Kidney (tissue), 14 donors: Measurements from ENCODE around the gene PLCL2. TPM values are rescaled to one million over a fixed set of nuclear protein-coding genes. Genes with fewer than 3 reads are reported as not detected.

Source experiments
- DNase-seq, 5 donors: peaks; one replicate each; pipeline ENCODE4 v3.0.0-alpha.2; 2013 to 2020
- FAIRE-seq: peaks from 2 replicates; lab custom pipeline; 2012; peaks lifted over from hg19 to GRCh38; lab: Jason Lieb, UNC
- H3K27ac ChIP-seq, 2 donors: one replicate each; pipeline ENCODE4 v1.7.0; 2013; ENCODE audit warnings: low read depth in 2 of 2, low read length in 2 of 2, inconsistent platforms in 1 of 2
- H3K27me3 ChIP-seq: one replicate; pipeline ENCODE4 v1.7.1; 2013; ENCODE audit warnings: low read length, inconsistent platforms; ENCODE audit not compliant: control insufficient read depth, insufficient read depth
- H3K36me3 ChIP-seq, 3 donors: one replicate each; pipeline versions ENCODE4 v1.7.0 to v1.7.1; 2013; ENCODE audit warnings: low read length in 3 of 3, control low read depth in 1 of 3, inconsistent platforms in 1 of 3; ENCODE audit not compliant: insufficient read depth in 3 of 3, control insufficient read depth in 2 of 3
- H3K4me1 ChIP-seq, 3 donors: one replicate each; pipeline versions ENCODE4 v1.7.0 to v1.7.1; 2013; ENCODE audit warnings: low read length in 3 of 3, inconsistent platforms in 1 of 3, low read depth in 1 of 3; ENCODE audit not compliant: control insufficient read depth in 2 of 3, insufficient read depth in 2 of 3
- H3K4me3 ChIP-seq, 3 donors: one replicate each; pipeline versions ENCODE4 v1.7.0 to v1.8.1; 2013; ENCODE audit warnings: low read length in 3 of 3, control low read depth in 1 of 3, inconsistent platforms in 1 of 3
- H3K9ac ChIP-seq, 3 donors: one replicate each; pipeline versions ENCODE4 v1.7.0 to v1.7.1; 2013; ENCODE audit warnings: low read length in 3 of 3, control low read depth in 1 of 3, inconsistent platforms in 1 of 3
- H3K9me3 ChIP-seq, 3 donors: one replicate each; pipeline versions ENCODE4 v1.7.0 to v1.7.1; 2013; ENCODE audit warnings: low read length in 3 of 3, control low read depth in 1 of 3, inconsistent platforms in 1 of 3; ENCODE audit not compliant: control insufficient read depth in 2 of 3, insufficient read depth in 1 of 3
- CTCF ChIP-seq: IDR thresholded peaks from 3 replicates; pipeline ENCODE4 v1.5.1; 2012; ENCODE audit warnings: mild to moderate bottlenecking, moderate library complexity, borderline replicate concordance; ENCODE audit not compliant: insufficient read depth; ENCODE audit errors: extremely low read depth
- intact Hi-C: fragments of 100-400 bp; cut with DNase I; formaldehyde crosslinking; loops from one replicate; pipeline ENCODE4 v1.11.1; 2022
- polyA plus RNA-seq: library from polyadenylated mRNA; stranded (reverse); fragments of 350-450 nt; fragmentation: Illumina TruSeq; extraction: RNeasy Lipid Tissue Mini Kit (QIAGEN cat#74804); gene quantifications from one replicate; pipeline ENCODE4 v1.2.3, GENCODE V29; 2014; ENCODE audit warnings: low read depth, low replicate concordance; ENCODE audit not compliant: insufficient read depth
- total RNA-seq: library from RNA; stranded (reverse); fragmentation: NEBNext Ultra II Directional; extraction: Animal tissue kit (Norgen Biotek cat#: 25700); gene quantifications from one replicate; pipeline ENCODE4 v1.2.1, GENCODE V29; 2021
- donor health status: control.
- donor health status: control.
- donor health status: control.
- donor health status: control.
- donor health status: control.
- donor health status: DM: yes; HTN: yes; CAD: no.
- donor health status: Normal renal cell carcinoma (clear cell type).

The PLCL2 gene
- total and polyA plus RNA-seq, 2 donors from 2014 or later = 10.5 to 19.1 TPM

DNA sequence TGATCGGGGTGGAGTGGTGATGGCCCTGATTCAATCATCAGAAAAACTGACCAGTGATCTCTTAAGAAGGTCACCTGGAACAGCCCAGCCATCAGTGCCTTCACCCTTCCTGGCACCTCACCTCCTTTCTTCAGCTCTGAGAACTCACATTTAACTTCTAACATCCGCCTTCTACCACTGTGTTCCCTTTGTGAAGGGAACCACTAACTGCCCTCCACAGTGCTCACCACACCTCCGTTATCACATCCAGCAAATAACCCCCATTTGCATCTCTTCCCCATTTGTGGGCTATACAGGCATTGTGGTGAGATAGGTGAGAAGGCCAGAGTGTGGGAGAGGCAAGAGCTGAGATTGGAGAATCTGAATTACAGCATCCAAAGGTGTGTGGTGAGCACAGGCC, 107.4 kb downstream of the PLCL2 start:
- DNase-seq = no peak
- Histone ChIP-seq H3K9me3 (peaks cover 0 to 2% (median 0%) of the 10 kb centered on the region in 3 donors), H3K9ac (no peak overlapping the region), H3K27ac (no peak overlapping the region), H3K4me3 (no peak overlapping the region), H3K4me1 (peaks cover 0 to 11% (median 6%) of the 10 kb centered on the region in 3 donors), H3K36me3 (no peaks in the 10 kb centered on the region), H3K27me3 (no peaks in the 10 kb centered on the region)
- TF ChIP-seq CTCF = no peak
- intact Hi-C loops = no loop called here
- no peak for FAIRE-seq

- H3K27ac ChIP-seq = no peak overlapping the region
- H3K4me3 ChIP-seq = no peak overlapping the region
- no peak for TF ChIP-seq CTCF
- peaks cover 0 to 2% (median 0%) of the 10 kb centered on the region in 3 donors for H3K9me3 ChIP-seq
- intact Hi-C loops = no loop called here
- no peak overlapping the region for H3K9ac ChIP-seq
- no peak for FAIRE-seq
- no peaks in the 10 kb centered on the region for H3K36me3 ChIP-seq
- no peaks in the 10 kb centered on the region for H3K27me3 ChIP-seq
- peaks cover 0 to 9% (median 6%) of the 10 kb centered on the region in 3 donors for H3K4me1 ChIP-seq
- no peak for DNase-seq
Measured at GRCh38 chr3:16993227-16993626, 108.5 kb downstream of the PLCL2 start.

DNA sequence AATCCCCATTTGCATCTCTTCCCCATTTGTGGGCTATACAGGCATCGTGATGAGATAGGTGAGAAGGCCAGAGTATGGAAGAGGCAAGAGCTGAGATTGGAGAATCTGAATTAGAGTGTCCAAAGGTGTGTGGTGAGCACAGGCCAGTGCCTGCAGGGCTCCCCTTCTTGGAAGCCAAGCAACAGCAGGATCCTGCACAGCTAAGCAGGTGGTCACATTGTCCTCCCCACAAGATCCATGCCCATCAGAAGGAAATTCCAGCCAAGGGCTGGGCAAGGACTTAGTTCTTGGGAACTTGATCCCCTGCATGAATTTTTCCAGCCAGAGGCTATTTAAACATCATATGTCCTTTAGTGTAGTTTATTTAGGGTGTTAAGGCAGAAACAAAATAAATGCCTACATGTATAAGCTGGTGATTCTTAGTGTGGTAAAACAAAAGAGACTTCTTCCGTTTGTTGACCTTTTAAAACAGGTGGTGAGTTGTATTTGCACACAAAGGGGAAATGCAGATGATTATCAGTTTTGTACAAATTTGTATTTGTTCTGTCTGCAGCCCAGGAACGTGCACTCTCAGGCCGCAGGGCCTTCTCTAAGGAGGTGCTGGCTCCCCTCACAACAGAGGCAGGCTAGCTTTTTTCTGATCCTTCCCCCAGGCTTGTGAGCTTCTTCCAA, 110.2 kb downstream of the PLCL2 start:
- Histone ChIP-seq H3K4me3 (no peak overlapping the region), H3K27me3 (no peaks in the 10 kb centered on the region), H3K36me3 (no peaks in the 10 kb centered on the region), H3K9me3 (peaks cover 0 to 2% (median 0%) of the 10 kb centered on the region in 3 donors), H3K27ac (no peak overlapping the region), H3K4me1 (peaks cover 0 to 6% (median 3%) of the 10 kb centered on the region in 3 donors), H3K9ac (no peak overlapping the region)
- intact Hi-C loops = no loop called here
- no peak for FAIRE-seq
- DNase-seq = no peak
- no peak for TF ChIP-seq CTCF
